ENCODE results near the gene KRT17. TPM values are rescaled to one million over a fixed set of nuclear protein-coding genes. Genes with fewer than 3 reads are reported as not detected.

Gene KRT17
- total RNA-seq, result not detected

DNA sequence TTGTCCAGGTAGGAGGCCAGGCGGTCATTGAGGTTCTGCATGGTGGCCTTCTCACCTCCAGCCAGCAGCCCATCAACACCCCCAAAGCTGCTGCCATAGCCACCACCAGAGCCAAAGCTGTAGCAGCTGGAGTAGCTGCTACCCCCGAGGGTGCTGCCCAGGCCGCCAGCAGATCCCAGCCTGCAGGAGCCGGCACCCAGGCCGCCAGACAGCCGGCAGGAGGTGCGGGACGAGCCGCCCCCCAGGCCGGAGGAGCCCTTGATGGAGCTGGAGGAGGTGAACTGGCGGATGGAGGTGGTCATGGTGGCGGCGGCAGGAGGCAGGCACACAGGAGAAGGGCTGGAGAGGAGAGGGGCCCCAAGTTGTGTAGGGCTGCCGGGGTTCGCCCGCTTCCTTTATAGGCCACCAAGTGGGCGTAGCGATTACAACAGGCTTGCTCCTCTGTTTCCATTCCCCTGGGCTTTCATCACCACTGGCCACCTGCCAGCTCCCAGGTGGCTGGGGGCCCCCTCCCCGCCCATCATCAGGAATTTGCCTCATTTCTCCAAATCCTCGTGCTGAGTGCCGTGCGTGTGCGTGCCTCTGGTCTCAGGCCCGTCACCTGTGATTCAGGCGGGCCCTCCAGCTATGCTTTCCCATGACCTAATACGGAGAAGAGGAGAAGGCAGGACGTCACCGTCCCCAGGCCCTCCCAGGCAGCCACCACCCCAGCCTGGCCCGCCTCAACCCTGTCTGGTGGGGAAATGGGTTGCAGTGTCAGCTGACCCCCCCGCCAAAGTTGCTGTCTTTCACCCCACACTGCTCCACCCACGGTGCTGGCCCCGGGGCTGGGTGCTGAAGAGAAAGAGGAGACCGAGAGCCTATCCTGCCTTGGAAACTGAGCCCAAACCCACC, at the start of gene KRT17:
Gene KRT17 (minus strand): TSS at position 368 of the 894 bp plus-strand sequence. CDS start 66 bp downstream, at position 302.
- no peak for TF ChIP-seq CTCF (IDR thresholded peaks at IDR 0.05; ENCODE audit: low read depth)

- TF ChIP-seq CTCF (IDR thresholded peaks at IDR 0.05; ENCODE audit: low read depth), result no peak
These were observed 47.8 kb upstream of the KRT17 start for GRCh38 chr17:41672153-41672552.

DNA sequence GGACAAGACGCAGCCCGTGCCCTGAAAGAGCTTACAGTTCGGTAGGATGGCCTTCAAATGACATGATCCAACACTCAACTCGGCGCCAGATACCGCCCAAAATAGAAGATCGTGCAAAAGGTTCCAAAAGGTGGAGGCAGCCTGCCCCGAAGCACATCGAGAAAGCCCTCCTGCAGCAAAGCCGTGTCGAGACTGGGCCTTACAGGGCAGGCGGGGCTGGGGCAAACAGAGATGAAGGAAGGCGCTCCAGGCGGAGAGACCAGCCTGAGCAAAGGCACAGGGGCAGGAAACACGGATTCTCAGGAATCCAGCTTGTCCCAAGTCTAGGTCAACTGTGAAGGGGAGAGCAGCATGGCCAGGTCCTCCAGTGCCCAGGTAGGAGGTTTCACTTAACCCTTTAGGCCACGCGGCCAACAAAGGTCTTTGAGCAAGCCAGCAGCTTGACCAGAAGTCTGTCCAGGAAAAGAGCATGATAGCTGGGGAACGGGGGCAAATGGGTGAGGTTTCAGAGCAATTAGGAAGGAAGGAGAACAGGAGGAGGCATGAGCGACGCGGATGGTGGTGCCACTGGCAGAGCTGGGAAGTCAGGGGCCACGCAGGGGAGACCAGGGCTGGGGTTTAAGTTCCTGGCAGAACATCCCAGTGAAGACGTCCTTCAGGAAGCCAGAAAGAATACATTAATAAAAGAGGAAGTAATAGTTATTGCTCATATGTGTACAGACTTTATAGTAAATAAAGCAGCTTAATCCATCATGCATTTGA, 43.1 kb upstream of the KRT17 start:
- no peak for TF ChIP-seq CTCF (IDR thresholded peaks at IDR 0.05; ENCODE audit: low read depth)

DNA sequence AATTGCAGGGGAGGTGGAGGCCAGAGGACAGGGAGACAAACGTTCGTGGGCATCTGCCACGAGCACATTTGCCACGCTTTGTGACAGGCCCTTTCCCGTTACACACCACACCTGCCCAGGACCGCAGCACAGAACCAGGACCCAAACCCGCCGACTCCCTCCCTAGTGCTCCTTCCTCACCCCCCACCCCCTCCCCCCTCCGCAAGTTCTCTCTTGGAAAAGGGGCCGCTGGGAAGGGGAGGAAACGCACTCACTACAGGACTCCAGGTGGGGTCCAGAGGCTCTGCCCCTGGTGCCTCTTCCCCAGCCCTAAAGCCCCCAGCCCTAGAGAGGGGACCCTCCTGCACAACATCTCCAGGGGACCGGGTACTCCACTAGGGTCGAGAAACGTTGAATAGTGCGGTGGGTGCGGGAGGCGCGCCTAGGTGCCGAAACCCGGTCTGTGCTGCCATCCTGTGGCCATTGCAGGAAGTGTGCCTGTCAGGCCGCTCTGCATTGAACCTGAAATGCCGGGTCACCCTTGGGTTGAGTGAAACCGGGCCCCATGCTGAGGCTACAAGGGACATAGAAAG, 42.4 kb upstream of the KRT17 start:
- TF ChIP-seq CTCF (IDR thresholded peaks at IDR 0.05; ENCODE audit: low read depth), result no peak

GRCh38 chr17:41666237-41666641, 41.9 kb upstream of the KRT17 start:
- no peak for TF ChIP-seq CTCF (IDR thresholded peaks at IDR 0.05; ENCODE audit: low read depth)

DNA sequence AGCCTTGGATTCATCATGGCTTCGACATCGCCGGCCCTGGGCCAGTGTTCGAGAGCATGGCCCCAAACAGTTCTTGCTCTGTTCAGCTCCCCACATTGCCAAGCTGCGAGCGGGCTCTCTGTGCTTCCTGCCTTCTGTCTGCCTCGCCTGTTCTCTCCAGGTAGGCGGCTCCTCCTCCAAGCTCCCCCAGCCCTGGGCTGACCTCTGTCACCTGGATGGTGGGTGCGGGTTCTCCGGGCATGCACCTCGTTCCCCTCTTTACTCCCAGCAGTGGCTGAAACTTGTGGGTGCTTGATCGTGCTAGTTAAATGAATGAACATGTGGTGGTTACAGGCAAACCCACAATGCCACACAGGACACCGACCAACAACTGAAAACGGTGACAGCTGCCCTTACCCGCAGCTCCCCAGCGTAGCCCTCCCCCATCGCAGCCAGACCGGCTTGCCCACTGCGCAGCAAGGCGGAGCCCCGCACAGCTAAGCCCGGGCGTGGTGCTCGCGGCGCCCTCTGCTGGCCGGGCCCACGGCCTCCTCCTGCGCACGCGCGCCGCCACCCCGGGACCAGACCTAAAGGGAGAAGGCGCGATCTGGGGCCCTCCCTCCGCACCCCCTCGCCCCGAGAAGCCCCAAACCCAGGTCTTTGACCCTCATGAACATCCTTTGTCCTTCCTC, 41.3 kb upstream of the KRT17 start:
- no peak for TF ChIP-seq CTCF (IDR thresholded peaks at IDR 0.05; ENCODE audit: low read depth)
